ACC112 (cell line): ENCODE measurements around the gene SELENOI.

Experiments
- H2AFZ ChIP-seq: fragments of 200-600 bp; sonication (generic); one replicate; pipeline ENCODE4 v1.6.0; 2017; ENCODE audit warnings: antibody characterized with exemption, low read length; ENCODE audit not compliant: unreplicated experiment
- H3K27ac ChIP-seq: fragments of 200-600 bp; sonication (generic); 2 replicates; pipeline ENCODE4 v1.5.1; 2014; ENCODE audit warnings: low read depth, mild to moderate bottlenecking, antibody characterized with exemption, low read length, moderate library complexity
- H3K27me3 ChIP-seq: fragments of 200-600 bp; sonication (generic); 2 replicates; pipeline ENCODE4 v1.6.1; 2014; ENCODE audit warnings: mild to moderate bottlenecking, antibody characterized with exemption, low read length, moderate library complexity, mixed read lengths; ENCODE audit not compliant: insufficient read depth
- H3K36me3 ChIP-seq: fragments of 200-600 bp; sonication (generic); 2 replicates; pipeline ENCODE4 v1.6.1; 2016; ENCODE audit warnings: mild to moderate bottlenecking, antibody characterized with exemption, low read length, moderate library complexity, mixed read lengths; ENCODE audit not compliant: insufficient read depth
- H3K4me1 ChIP-seq: fragments of 200-600 bp; sonication (generic); one replicate; pipeline ENCODE4 v1.6.1; 2016; ENCODE audit warnings: low read length, mixed read lengths; ENCODE audit not compliant: insufficient read depth, unreplicated experiment, control insufficient read depth
- H3K4me3 ChIP-seq: fragments of 200-600 bp; sonication (generic); 2 replicates; pipeline ENCODE4 v1.5.1; 2014; ENCODE audit warnings: mild to moderate bottlenecking, low read depth, low read length
- H3K79me2 ChIP-seq: fragments of 200-600 bp; sonication (generic); one replicate; pipeline ENCODE4 v1.6.0; 2016; ENCODE audit warnings: low read length; ENCODE audit not compliant: control insufficient read depth, unreplicated experiment, insufficient read depth

Gene SELENOI

DNA sequence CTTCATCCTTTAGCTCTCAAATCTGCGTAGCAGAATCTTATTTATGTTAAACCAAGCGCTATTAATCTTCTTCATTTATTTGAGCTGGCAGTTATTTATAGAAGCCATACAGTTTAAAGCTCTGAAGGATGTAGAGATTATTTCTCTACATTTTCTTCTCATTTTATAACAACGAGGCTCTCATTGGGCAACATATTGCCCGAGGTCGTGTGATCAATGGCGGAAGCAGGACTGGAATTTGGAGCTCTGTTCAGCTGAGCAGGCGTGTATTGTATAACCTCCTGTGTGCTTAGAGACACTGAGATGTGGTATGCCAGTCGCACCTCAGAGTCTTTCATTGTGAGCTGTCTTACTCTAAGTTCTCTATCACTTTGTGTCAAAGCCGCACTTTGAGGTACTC lies 38.2 kb downstream of the SELENOI start:
- Histone ChIP-seq H3K4me1 (no peaks in the 10 kb centered on the region), H2AFZ (no peak overlapping the region), H3K36me3 (peaks cover 25% of the 10 kb centered on the region), H3K27ac (no peak overlapping the region), H3K79me2 (no peaks in the 10 kb centered on the region), H3K4me3 (no peak overlapping the region), H3K27me3 (no peaks in the 10 kb centered on the region)

DNA sequence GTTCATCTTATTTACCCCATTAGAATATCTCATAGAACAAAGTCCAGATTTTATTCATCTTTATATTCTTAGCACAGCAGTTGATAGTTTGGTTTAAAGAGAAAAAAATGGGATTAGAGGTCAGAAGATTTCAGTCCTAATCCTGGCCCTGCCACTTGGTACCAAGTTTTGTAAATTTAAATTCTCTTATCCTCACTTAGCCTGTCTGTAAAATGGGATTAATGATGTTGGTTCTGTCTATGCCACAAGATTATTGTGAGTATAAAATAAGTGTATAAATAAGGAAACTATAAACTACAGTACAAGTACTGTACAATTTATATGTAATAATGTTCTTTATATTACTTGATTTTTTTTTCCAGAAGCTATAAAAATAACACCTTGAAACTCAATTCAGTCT lies 38.7 kb downstream of the SELENOI start:
- Histone ChIP-seq H3K36me3 (peaks cover 25% of the 10 kb centered on the region), H2AFZ (no peak overlapping the region), H3K4me3 (no peak overlapping the region), H3K27ac (no peak overlapping the region), H3K79me2 (no peaks in the 10 kb centered on the region), H3K4me1 (no peaks in the 10 kb centered on the region), H3K27me3 (no peaks in the 10 kb centered on the region)

DNA sequence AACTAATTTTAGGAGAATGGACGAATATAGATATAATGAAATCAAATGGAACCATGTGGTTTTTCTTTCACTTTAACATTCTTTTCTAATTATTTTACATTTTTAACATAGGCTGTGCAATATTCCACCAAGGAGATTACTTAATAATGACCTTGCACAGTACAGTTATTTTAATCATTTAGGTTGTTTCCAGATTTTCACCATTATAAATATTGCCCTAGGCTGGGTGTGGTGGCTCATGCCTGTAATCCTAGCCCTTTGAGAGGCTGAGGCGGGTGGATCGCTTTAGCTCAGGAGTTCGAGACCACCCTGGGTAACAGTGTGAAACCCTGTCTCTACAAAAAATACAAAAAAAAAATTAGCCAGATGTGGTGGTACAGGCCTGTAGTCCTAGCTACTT lies 41.2 kb downstream of the SELENOI start:
- H3K4me1 ChIP-seq = no peaks in the 10 kb centered on the region
- H2AFZ ChIP-seq = no peak overlapping the region
- H3K27me3 ChIP-seq = no peaks in the 10 kb centered on the region
- no peak overlapping the region for H3K27ac ChIP-seq
- H3K36me3 ChIP-seq = peaks cover 15% of the 10 kb centered on the region; the same call in 1 of the 2 replicates
- no peaks in the 10 kb centered on the region for H3K79me2 ChIP-seq
- no peak overlapping the region for H3K4me3 ChIP-seq

DNA sequence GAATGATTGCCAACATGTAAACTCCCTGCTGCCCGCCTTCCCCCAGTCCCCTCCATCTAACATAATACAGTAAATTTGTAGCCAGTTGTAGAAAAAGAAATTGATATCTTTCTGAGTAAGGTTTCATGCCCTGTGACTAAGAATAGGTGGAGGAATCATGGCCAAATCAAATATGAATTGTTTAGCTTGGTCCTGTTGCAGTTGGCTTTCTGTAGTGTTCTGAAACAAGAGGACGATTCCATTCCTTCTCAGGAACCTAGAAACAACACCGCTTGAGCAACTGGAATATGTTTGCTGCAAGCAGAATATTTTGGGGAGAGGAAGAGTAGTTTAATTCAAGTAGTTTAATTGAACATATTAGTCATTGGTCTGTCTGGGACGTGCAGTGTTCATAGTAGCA lies 48.8 kb downstream of the SELENOI start:
- Histone ChIP-seq H3K4me3 (no peak overlapping the region), H3K79me2 (no peaks in the 10 kb centered on the region), H3K27ac (no peak overlapping the region), H3K4me1 (peaks cover 11% of the 10 kb centered on the region), H3K36me3 (0 out of 2 replicates have a peak, but pooled peaks cover 3% of the 10 kb centered on the region), H2AFZ (no peak overlapping the region), H3K27me3 (no peaks in the 10 kb centered on the region)

DNA sequence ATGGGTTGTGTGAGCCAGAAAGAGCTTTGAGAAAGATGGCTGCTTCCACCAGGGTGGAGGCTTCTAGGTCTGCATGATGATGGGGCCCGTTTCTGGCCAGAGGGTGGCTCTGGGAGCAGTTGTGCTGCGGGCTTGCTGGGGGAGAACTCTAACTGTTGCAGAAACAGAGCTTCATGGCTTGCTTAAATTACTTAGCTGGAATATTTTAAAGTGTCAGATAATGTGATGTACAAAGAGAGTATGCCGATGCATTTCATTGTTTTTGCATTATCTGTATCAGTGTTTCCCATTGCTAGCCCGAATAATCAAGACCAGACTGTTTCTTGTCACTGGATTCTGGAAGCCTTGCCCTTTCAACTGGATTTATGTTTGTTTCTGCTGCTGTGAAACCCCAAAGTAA lies 49.5 kb downstream of the SELENOI start:
- no peaks in the 10 kb centered on the region for H3K79me2 ChIP-seq
- no peak overlapping the region for H2AFZ ChIP-seq
- no peak overlapping the region for H3K4me3 ChIP-seq
- H3K36me3 ChIP-seq = 0 out of 2 replicates have a peak, but pooled peaks cover 3% of the 10 kb centered on the region
- no peak overlapping the region for H3K27ac ChIP-seq
- H3K27me3 ChIP-seq = no peaks in the 10 kb centered on the region
- peaks cover 11% of the 10 kb centered on the region for H3K4me1 ChIP-seq

DNA sequence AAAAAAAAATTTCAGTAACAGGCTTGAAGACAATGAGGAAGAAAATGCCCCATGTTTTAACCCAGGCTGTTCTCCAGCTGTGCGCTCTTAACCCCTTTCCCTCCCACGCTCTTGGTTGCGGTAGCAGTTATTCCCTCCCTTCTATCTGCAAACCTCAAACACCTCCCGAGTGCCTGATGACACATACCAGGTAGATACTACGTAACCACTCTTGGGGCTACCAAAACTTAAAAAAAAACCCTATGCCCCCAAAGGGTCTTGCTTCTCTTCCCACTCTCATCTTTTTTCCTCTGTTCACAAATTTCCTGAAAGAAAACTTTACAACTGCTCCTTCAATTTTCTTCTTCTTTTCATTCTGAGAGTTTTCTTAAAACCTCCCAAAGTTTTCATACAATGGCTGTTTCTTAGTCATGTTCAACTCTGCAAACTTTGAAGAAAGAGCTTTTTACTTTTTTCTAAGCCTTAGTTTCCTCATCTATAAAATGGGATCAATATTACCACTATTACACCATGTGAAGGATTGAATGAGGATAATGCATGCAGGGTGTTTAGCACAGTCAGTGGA lies 50.9 kb downstream of the SELENOI start:
- no peak overlapping the region for H2AFZ ChIP-seq
- no peaks in the 10 kb centered on the region for H3K27me3 ChIP-seq
- no peak overlapping the region for H3K4me3 ChIP-seq
- H3K4me1 ChIP-seq = peaks cover 15% of the 10 kb centered on the region
- H3K79me2 ChIP-seq = no peaks in the 10 kb centered on the region
- 0 out of 2 replicates have a peak, but pooled peaks cover 3% of the 10 kb centered on the region for H3K36me3 ChIP-seq
- no peak overlapping the region for H3K27ac ChIP-seq

DNA sequence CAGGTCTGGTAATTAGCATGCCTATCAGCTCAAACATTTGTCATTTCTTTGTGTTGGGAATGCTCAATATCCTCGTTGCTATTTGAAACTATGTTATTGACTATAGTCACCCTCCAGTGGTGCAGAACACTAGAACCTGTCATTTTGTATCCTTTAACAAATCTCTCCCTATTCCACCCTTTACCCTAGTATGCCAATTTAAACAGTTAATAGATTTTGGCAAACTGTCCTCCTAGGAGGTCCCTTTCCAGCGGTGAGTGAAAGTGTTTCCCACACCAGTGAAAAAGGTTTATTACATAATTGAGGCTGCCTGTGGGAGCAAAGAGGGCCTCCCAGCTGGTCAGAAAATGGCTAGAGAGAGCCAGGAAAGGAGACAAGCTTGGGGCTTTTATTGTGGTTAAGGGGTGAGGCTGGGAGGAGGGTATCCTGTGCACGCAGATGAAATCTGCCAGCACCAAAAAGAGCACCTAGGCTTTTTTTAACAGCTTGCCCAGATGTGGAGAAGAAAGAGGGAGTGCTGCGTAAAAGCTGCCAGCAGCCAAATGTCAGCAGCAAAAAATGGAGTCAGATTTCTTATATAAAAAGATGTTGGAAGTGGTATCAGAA lies 53.9 kb downstream of the SELENOI start:
- Histone ChIP-seq H3K36me3 (no peaks in the 10 kb centered on the region), H3K4me1 (peaks cover 12% of the 10 kb centered on the region), H2AFZ (no peak overlapping the region), H3K27ac (no peak overlapping the region), H3K27me3 (no peaks in the 10 kb centered on the region), H3K4me3 (no peak overlapping the region), H3K79me2 (no peaks in the 10 kb centered on the region)

DNA sequence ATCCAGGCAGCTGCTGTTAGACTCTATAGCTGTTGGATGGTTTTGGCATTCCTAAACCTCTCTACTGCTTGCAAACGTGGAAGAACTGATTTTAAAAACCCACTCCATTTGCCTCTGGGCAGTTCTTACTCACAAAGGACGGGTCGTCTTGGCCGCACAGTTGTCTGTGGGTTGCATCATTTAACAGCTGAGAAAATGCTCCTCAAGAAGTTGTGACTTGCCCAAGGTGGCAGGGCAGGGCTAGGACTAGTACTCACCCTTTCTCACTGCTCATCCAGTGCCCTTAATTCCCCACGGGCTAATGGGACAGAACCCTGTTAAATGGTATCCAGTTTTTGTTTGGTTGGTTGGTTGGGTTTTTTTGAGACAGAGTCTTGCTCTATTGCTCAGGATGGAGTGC lies 54.8 kb downstream of the SELENOI start:
- Histone ChIP-seq H3K27me3 (no peaks in the 10 kb centered on the region), H3K4me1 (peaks cover 6% of the 10 kb centered on the region), H2AFZ (no peak overlapping the region), H3K27ac (no peak overlapping the region), H3K79me2 (no peaks in the 10 kb centered on the region), H3K4me3 (no peak overlapping the region), H3K36me3 (no peaks in the 10 kb centered on the region)

DNA sequence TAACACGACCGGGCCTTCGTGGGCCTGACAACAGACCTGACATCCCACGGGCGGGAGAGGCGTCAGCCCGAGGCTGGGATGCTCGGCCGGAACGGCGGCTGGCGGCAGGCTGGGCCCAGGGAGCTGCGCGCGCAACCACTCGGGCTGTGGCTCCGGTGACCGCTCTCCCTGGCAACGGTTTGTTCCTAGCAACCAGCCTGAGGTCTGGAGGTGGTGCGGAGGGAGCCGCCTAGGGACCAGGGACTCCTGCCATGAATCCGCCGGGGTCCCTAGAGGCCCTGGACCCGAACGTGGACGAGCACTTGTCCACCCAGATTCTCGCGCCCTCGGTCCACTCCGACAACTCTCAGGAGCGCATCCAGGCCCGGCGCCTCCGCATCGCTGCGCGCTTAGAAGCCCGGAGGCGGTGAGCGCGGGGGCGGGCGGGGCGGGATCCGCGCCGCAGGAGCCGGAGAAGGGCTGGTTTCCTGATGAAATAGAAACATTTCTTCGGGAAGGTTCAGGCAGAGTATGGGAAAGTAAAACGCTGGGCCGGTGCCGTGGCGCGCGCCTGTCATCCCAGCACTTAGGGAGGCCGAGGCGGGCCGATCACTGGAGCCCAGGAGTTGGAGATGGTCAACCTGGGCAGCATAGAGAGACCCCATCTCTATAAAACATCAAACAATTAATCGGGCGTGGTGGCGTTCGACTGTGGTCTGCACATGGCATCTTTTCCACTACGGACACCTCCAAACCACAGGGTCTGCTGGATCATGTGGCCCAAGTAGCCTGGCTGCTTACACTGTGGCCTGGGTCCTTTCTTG lies 56.0 kb downstream of the SELENOI start, which contains the start of gene DRC1:
Gene DRC1, plus strand, starts transcription at position 182 of the 803 bp plus-strand sequence. Its CDS starts 70 bp downstream, at position 252.
- Histone ChIP-seq H3K27me3 (no peaks in the 10 kb centered on the region), H3K4me3 (peak within 1 kb of the TSS; percentile 67), H2AFZ (peak within 1 kb of the TSS; percentile 57), H3K4me1 (peaks cover 6% of the 10 kb centered on the region), H3K36me3 (no peaks in the 10 kb centered on the region), H3K27ac (no peak within 1 kb of the TSS), H3K79me2 (no peaks in the 10 kb centered on the region)

DNA sequence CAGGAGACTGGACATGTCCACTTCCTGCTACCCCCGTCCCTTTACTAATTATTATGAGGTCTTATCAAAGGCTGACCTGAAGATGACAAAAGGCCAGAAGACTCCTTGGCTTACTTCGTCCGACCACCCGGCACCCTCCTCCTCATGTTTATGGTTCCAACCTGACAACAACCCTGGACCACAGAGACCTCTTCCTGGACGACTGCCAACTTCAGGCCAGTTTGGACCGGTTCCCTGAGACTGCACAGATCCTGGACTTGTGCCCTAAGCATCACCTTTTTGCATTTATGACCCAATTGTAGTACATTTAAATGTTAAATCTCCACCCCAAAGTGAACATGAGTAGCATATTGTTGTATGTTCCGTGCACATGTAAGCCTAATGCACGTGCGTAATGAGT lies 61.6 kb downstream of the SELENOI start:
- Histone ChIP-seq H3K27me3 (no peaks in the 10 kb centered on the region; the same call in 1 of the 2 replicates), H3K27ac (no peak overlapping the region), H3K79me2 (no peaks in the 10 kb centered on the region), H3K4me3 (no peak overlapping the region), H3K36me3 (no peaks in the 10 kb centered on the region), H3K4me1 (peaks cover 4% of the 10 kb centered on the region), H2AFZ (no peak overlapping the region)
